Measurements from ENCODE around the gene APBA2. TPM values are rescaled to one million over a fixed set of nuclear protein-coding genes. Genes with fewer than 3 reads are reported as not detected.

The APBA2 gene
- total and polyA plus RNA-seq, 2 of the 13 experiments (the other 11 are each of a cell fraction or from before 2014, with no cell fraction given): 0.62 to 2.3 TPM

DNA sequence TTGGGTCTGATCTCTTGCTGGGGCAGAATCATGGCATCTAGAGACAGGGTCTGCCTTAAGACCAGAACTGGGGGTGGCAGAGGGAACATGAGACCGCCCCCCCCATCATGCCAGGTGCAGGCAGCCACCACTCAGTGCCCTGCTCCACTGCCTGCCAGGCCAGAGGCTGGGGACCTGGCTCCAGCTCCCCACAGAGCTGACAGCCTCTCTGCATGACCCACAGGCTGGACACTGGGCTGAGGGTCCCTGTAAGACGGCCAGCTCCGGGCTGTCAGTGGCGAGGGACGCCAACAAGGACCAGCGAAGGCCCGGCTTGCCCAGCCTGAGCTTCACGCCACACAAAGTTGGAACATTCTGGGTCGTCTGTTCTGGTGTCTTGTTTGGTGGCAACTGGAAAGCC is 238.2 kb downstream of the APBA2 start:
- TF ChIP-seq TRIM24 (CRISPR knock-in tag; IDR thresholded peaks at IDR 0.05) (no peak), ZNF615 (CRISPR knock-in tag; IDR thresholded peaks at IDR 0.05; ENCODE audit: borderline replicate concordance) (no peak), SUZ12 (IDR thresholded peaks at IDR 0.05; ENCODE audit: low read depth, low read length) (no peak), JUND (CRISPR knock-in tag; IDR thresholded peaks at IDR 0.05) (no peak), MZF1 (CRISPR knock-in tag; IDR thresholded peaks at IDR 0.05; ENCODE audit: borderline replicate concordance) (no peak), ZSCAN25 (CRISPR knock-in tag; IDR thresholded peaks at IDR 0.05) (no peak), ERF (CRISPR knock-in tag; IDR thresholded peaks at IDR 0.05) (no peak), ZFP82 (CRISPR knock-in tag; IDR thresholded peaks at IDR 0.05; ENCODE audit: borderline replicate concordance) (no peak)
- ATAC-seq (no peak), FAIRE-seq (no peak), DNase-seq (ENCODE audit: low spot score) (no peak)
- no peak overlapping the region for H3K9ac ChIP-seq (ENCODE audit: insufficient read depth, low read depth, low read length)
- no peaks in the 10 kb centered on the region for H4K20me1 ChIP-seq (ENCODE audit: insufficient read depth, low read length)
- peaks cover 0 to 18% of the 10 kb centered on the region in 2 experiments; a peak in 2 of 5 replicates for H3K27me3 ChIP-seq (ENCODE audit: control insufficient read depth in 1 of 2, insufficient read depth in 2 of 2, low read length in 2 of 2)
- ChIA-PET POLR2A (no interaction called here), CTCF (ENCODE audit: low intra/inter-chr PET ratio, low total read pairs) (no interaction called here)
- intact Hi-C loops (cut with micrococcal nuclease; ENCODE audit: unreplicated experiment) (no loop called here), in situ Hi-C loops (cut with HindIII; ENCODE audit: extremely low pct_ligation_motif_present, low pct_unique_long_range_greater_than_20kb) (no loop called here)
- no peak overlapping the region for H3K4me3 ChIP-seq (replicated peaks in 1 of 3; ENCODE audit: insufficient read depth in 1 of 3, low read depth in 2 of 3, low read length in 3 of 3)
- no peaks in the 10 kb centered on the region for H3K9me3 ChIP-seq (ENCODE audit: low read length)
- no peaks in the 10 kb centered on the region for H3K79me2 ChIP-seq (ENCODE audit: insufficient read depth, low read length)
- 51% methylated on average over 2 of the region's 9 CpGs for WGBS (ENCODE audit: low lambda C conversion rate)
- no peaks in the 10 kb centered on the region for H3K36me3 ChIP-seq (replicated peaks in 1 of 2; ENCODE audit: control insufficient read depth in 1 of 2, insufficient read depth in 2 of 2, low read length in 2 of 2)
- H3K27ac ChIP-seq (ENCODE audit: extremely low read length, insufficient read depth, low read length): no peak overlapping the region
- no TSS peak for BruUV-seq (replicated peaks)
- no peaks in the 10 kb centered on the region for H3K4me1 ChIP-seq (ENCODE audit: insufficient read depth, low read length)
- H3K4me2 ChIP-seq (ENCODE audit: low read depth, low read length): no peak overlapping the region
- no peak overlapping the region for H2AFZ ChIP-seq (ENCODE audit: low read length)

- ATAC-seq (no peak; the same call in 1 of the 3 replicates), FAIRE-seq (no peak), DNase-seq (ENCODE audit: low spot score) (no peak)
- H3K9ac ChIP-seq (ENCODE audit: insufficient read depth, low read depth, low read length): no peak overlapping the region
- no peaks in the 10 kb centered on the region for H3K79me2 ChIP-seq (ENCODE audit: insufficient read depth, low read length)
- no peak overlapping the region for H2AFZ ChIP-seq (ENCODE audit: low read length)
- no TSS peak for BruUV-seq (replicated peaks)
- POLR2A ChIA-PET: no interaction called here
- H4K20me1 ChIP-seq (ENCODE audit: insufficient read depth, low read length): no peaks in the 10 kb centered on the region
- WGBS (ENCODE audit: low lambda C conversion rate): 44% methylated on average over 17 of the region's 22 CpGs
- intact Hi-C loops (cut with micrococcal nuclease; ENCODE audit: unreplicated experiment) (no loop called here), in situ Hi-C loops (cut with HindIII; ENCODE audit: extremely low pct_ligation_motif_present, low pct_unique_long_range_greater_than_20kb) (no loop called here)
- H3K4me2 ChIP-seq (ENCODE audit: low read depth, low read length): no peak overlapping the region
- CTCF ChIA-PET (ENCODE audit: low intra/inter-chr PET ratio, low total read pairs): no interaction called here
- no peak overlapping the region for H3K4me3 ChIP-seq (replicated peaks in 1 of 3; ENCODE audit: insufficient read depth in 1 of 3, low read depth in 2 of 3, low read length in 3 of 3)
- no peaks in the 10 kb centered on the region for H3K4me1 ChIP-seq (ENCODE audit: insufficient read depth, low read length)
- H3K36me3 ChIP-seq (replicated peaks in 1 of 2; ENCODE audit: control insufficient read depth in 1 of 2, insufficient read depth in 2 of 2, low read length in 2 of 2): no peaks in the 10 kb centered on the region
- peaks cover 0 to 20% of the 10 kb centered on the region in 2 experiments; a peak in 2 of 5 replicates for H3K27me3 ChIP-seq (ENCODE audit: control insufficient read depth in 1 of 2, insufficient read depth in 2 of 2, low read length in 2 of 2)
- no peaks in the 10 kb centered on the region for H3K9me3 ChIP-seq (ENCODE audit: low read length)
- H3K27ac ChIP-seq (ENCODE audit: extremely low read length, insufficient read depth, low read length): no peak overlapping the region
- TF ChIP-seq ZBTB20 (CRISPR knock-in tag; IDR thresholded peaks at IDR 0.05; ENCODE audit: borderline replicate concordance, low read depth) (no peak), DDIT3 (CRISPR knock-in tag; IDR thresholded peaks at IDR 0.05) (no peak), ZFYVE20 (CRISPR knock-in tag; IDR thresholded peaks at IDR 0.05; ENCODE audit: borderline replicate concordance, low read depth) (no peak), HDAC2 (CRISPR knock-in tag; IDR thresholded peaks at IDR 0.05) (no peak), ZNF737 (CRISPR knock-in tag; IDR thresholded peaks at IDR 0.05; ENCODE audit: borderline replicate concordance) (no peak), U2AF2 (IDR thresholded peaks at IDR 0.05; ENCODE audit: low read depth, low read length) (no peak), ZNF441 (CRISPR knock-in tag; IDR thresholded peaks at IDR 0.05; ENCODE audit: borderline replicate concordance) (no peak)
- TF ChIP-seq, protein P1, sequence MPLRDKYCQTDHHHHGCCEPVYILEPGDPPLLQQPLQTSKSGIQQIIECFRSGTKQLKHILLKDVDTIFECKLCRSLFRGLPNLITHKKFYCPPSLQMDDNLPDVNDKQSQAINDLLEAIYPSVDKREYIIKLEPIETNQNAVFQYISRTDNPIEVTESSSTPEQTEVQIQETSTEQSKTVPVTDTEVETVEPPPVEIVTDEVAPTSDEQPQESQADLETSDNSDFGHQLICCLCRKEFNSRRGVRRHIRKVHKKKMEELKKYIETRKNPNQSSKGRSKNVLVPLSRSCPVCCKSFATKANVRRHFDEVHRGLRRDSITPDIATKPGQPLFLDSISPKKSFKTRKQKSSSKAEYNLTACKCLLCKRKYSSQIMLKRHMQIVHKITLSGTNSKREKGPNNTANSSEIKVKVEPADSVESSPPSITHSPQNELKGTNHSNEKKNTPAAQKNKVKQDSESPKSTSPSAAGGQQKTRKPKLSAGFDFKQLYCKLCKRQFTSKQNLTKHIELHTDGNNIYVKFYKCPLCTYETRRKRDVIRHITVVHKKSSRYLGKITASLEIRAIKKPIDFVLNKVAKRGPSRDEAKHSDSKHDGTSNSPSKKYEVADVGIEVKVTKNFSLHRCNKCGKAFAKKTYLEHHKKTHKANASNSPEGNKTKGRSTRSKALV (CRISPR knock-in tag; IDR thresholded peaks at IDR 0.05): no peak
- TF ChIP-seq, protein P2, sequence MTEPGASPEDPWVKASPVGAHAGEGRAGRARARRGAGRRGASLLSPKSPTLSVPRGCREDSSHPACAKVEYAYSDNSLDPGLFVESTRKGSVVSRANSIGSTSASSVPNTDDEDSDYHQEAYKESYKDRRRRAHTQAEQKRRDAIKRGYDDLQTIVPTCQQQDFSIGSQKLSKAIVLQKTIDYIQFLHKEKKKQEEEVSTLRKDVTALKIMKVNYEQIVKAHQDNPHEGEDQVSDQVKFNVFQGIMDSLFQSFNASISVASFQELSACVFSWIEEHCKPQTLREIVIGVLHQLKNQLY (CRISPR knock-in tag; IDR thresholded peaks at IDR 0.05): no peak
Observed at GRCh38 chr15:29124581-29125381, 239.0 kb downstream of the APBA2 start.

Data from HepG2 (cell line).